Measurements from ENCODE around the gene NOPCHAP1. TPM values are rescaled to one million over a fixed set of nuclear protein-coding genes. Genes with fewer than 3 reads are reported as not detected.

NOPCHAP1 gene
- total RNA-seq, 1 experiment from 2014 or later: 25.6 TPM

DNA sequence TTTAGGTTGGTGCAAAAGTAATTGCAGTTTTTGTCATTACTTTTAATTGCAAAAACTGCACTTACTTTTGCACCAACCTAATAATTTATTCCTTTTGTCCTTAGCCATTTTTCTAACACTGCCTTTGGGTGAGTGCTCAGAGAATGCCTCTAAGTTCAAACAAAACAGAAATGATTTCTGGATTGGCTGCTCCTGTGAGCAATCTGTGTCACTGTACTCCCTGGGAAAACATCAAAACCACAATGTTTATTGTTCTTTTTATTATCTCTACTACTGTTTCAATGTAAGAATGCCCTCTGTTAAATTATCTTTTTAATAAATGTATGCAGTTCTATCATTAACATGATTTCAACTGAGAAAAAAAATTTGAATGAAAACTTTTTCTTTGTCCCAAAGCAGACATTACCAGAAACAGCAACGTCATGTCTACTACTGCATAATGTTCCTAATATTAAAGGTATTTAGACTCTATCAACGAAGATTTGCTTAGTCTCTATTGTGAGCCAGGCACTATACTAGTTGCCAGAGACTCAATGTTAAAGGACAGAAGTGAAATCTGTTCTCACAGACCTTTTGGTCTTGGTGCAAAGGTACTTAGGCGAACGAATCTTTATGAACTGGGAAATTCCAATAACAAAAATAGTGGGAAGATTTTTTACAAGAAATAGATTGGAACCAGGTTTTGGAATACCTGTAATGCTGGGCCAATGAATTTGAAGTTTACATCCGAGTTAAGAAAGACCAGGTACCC is 34.2 kb upstream of the NOPCHAP1 start:
- RAD21 ChIA-PET (ENCODE audit: low non-redundant PET in 1 of 2, low total read pairs in 2 of 2, uncharacterized antibody in 2 of 2, unreplicated experiment in 2 of 2): no interaction called here
- H3K4me3 ChIP-seq (replicated peaks in 1 of 2; ENCODE audit: low read depth in 1 of 2, low read length in 2 of 2): no peak overlapping the region
- DNase-seq (ENCODE audit: low read depth, low spot score) (no peak), ATAC-seq (no peak)
- POLR2A ChIA-PET: no interaction called here
- H4K20me1 ChIP-seq (ENCODE audit: insufficient read depth): no peaks in the 10 kb centered on the region
- TF ChIP-seq CBX3 (IDR thresholded peaks at IDR 0.05; ENCODE audit: low read depth): no peak
- TF ChIP-seq TCF7L2 (IDR thresholded peaks at IDR 0.05; ENCODE audit: borderline replicate concordance, extremely low read depth, insufficient read depth, insufficient read length): no peak
- TF ChIP-seq, protein P1, sequence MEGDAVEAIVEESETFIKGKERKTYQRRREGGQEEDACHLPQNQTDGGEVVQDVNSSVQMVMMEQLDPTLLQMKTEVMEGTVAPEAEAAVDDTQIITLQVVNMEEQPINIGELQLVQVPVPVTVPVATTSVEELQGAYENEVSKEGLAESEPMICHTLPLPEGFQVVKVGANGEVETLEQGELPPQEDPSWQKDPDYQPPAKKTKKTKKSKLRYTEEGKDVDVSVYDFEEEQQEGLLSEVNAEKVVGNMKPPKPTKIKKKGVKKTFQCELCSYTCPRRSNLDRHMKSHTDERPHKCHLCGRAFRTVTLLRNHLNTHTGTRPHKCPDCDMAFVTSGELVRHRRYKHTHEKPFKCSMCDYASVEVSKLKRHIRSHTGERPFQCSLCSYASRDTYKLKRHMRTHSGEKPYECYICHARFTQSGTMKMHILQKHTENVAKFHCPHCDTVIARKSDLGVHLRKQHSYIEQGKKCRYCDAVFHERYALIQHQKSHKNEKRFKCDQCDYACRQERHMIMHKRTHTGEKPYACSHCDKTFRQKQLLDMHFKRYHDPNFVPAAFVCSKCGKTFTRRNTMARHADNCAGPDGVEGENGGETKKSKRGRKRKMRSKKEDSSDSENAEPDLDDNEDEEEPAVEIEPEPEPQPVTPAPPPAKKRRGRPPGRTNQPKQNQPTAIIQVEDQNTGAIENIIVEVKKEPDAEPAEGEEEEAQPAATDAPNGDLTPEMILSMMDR (IDR thresholded peaks at IDR 0.05 in 2 of 3, conservative IDR thresholded peaks at IDR 0.05 in 1 of 3; ENCODE audit: borderline replicate concordance in 1 of 3, insufficient read depth in 1 of 3, low read depth in 2 of 3, low read length in 2 of 3): no peak
- TF ChIP-seq ELF1 (IDR thresholded peaks at IDR 0.05; ENCODE audit: borderline replicate concordance, low read depth): no peak
- TF ChIP-seq, protein P2, sequence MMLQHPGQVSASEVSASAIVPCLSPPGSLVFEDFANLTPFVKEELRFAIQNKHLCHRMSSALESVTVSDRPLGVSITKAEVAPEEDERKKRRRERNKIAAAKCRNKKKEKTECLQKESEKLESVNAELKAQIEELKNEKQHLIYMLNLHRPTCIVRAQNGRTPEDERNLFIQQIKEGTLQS (IDR thresholded peaks at IDR 0.05): no peak
- no peak overlapping the region for H3K4me2 ChIP-seq (ENCODE audit: low read length)
- H3K9me2 ChIP-seq (ENCODE audit: insufficient read depth): no peaks in the 10 kb centered on the region
- CTCF ChIA-PET: no interaction called here
- H3K4me1 ChIP-seq (ENCODE audit: control insufficient read depth in 1 of 2, insufficient read depth in 2 of 2, low read length in 2 of 2): peaks cover 16 to 36% of the 10 kb centered on the region in 2 experiments
- intact Hi-C loops (cut with micrococcal nuclease): no loop called here
- H3K27me3 ChIP-seq (ENCODE audit: insufficient read depth, low read length): no peaks in the 10 kb centered on the region
- H3K9ac ChIP-seq (ENCODE audit: low read length): no peak overlapping the region
- no peaks in the 10 kb centered on the region for H3K36me3 ChIP-seq (ENCODE audit: control insufficient read depth in 1 of 2, insufficient read depth in 2 of 2, low read length in 2 of 2)
- H2AFZ ChIP-seq (ENCODE audit: low read depth, low read length, poor library complexity, severe bottlenecking): no peak overlapping the region
- H3K9me3 ChIP-seq (ENCODE audit: control insufficient read depth in 1 of 2, insufficient read depth in 1 of 2, low read depth in 1 of 2, low read length in 2 of 2): no peaks in the 10 kb centered on the region
- BruUV-seq (replicated peaks): no TSS peak
- H3K27ac ChIP-seq (ENCODE audit: low read depth, low read length): no peak overlapping the region
- H3K79me2 ChIP-seq (ENCODE audit: insufficient read depth, low read length): no peaks in the 10 kb centered on the region

DNA sequence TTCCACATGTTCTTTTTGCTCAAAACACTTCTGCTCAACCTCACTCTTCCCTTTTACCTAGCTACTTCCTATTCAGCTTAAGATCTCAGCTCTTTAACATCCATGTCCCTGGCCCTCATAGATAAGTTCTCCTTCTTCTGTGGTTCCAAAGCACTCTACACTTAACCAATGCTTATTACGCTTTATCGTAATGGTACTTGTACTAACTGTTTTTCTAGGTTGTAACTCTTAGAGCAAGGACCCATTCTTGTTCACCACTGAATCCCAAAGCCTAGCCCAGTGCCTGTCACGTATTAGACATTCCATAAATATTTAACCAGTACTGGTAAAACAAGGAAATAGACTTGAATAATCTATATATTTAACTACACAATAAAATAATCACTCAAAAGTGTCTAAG is 33.3 kb upstream of the NOPCHAP1 start:
- DNase-seq (ENCODE audit: low read depth, low spot score): no peak
- BruUV-seq (replicated peaks): no TSS peak
- Histone ChIP-seq H4K20me1 (ENCODE audit: insufficient read depth) (no peaks in the 10 kb centered on the region), H3K36me3 (ENCODE audit: control insufficient read depth in 1 of 2, insufficient read depth in 2 of 2, low read length in 2 of 2) (no peaks in the 10 kb centered on the region), H3K9ac (ENCODE audit: low read length) (no peak overlapping the region), H3K4me3 (replicated peaks in 1 of 2; ENCODE audit: low read depth in 1 of 2, low read length in 2 of 2) (no peak overlapping the region), H3K4me2 (ENCODE audit: low read length) (peak overlapping the region; percentile 69), H3K79me2 (ENCODE audit: insufficient read depth, low read length) (no peaks in the 10 kb centered on the region), H3K4me1 (ENCODE audit: control insufficient read depth in 1 of 2, insufficient read depth in 2 of 2, low read length in 2 of 2) (peaks cover 20 to 42% of the 10 kb centered on the region in 2 experiments), H3K27me3 (ENCODE audit: insufficient read depth, low read length) (no peaks in the 10 kb centered on the region), H2AFZ (ENCODE audit: low read depth, low read length, poor library complexity, severe bottlenecking) (no peak overlapping the region), H3K9me3 (ENCODE audit: control insufficient read depth in 1 of 2, insufficient read depth in 1 of 2, low read depth in 1 of 2, low read length in 2 of 2) (no peaks in the 10 kb centered on the region), H3K9me2 (ENCODE audit: insufficient read depth) (no peaks in the 10 kb centered on the region), H3K27ac (ENCODE audit: low read depth, low read length) (no peak overlapping the region)
- POLR2A ChIA-PET: no interaction called here
- CTCF ChIA-PET: no interaction called here
- RAD21 ChIA-PET (ENCODE audit: low non-redundant PET in 1 of 2, low total read pairs in 2 of 2, uncharacterized antibody in 2 of 2, unreplicated experiment in 2 of 2): no interaction called here
- ATAC-seq: no peak
- intact Hi-C loops (cut with micrococcal nuclease): no loop called here
- TF ChIP-seq, protein P2 (IDR thresholded peaks at IDR 0.05): no peak
- no peak for TF ChIP-seq EZH2 (IDR thresholded peaks at IDR 0.05)
- TF ChIP-seq EZH2phosphoT487 (IDR thresholded peaks at IDR 0.05; ENCODE audit: borderline replicate concordance): no peak
- no peak for TF ChIP-seq SP1 (IDR thresholded peaks at IDR 0.05; ENCODE audit: low read depth)
- no peak for TF ChIP-seq ZNF274 (IDR thresholded peaks at IDR 0.05; ENCODE audit: low read depth, low read length)
- TF ChIP-seq CEBPB (IDR thresholded peaks at IDR 0.05; ENCODE audit: low read depth): no peak
- TF ChIP-seq, protein P3, sequence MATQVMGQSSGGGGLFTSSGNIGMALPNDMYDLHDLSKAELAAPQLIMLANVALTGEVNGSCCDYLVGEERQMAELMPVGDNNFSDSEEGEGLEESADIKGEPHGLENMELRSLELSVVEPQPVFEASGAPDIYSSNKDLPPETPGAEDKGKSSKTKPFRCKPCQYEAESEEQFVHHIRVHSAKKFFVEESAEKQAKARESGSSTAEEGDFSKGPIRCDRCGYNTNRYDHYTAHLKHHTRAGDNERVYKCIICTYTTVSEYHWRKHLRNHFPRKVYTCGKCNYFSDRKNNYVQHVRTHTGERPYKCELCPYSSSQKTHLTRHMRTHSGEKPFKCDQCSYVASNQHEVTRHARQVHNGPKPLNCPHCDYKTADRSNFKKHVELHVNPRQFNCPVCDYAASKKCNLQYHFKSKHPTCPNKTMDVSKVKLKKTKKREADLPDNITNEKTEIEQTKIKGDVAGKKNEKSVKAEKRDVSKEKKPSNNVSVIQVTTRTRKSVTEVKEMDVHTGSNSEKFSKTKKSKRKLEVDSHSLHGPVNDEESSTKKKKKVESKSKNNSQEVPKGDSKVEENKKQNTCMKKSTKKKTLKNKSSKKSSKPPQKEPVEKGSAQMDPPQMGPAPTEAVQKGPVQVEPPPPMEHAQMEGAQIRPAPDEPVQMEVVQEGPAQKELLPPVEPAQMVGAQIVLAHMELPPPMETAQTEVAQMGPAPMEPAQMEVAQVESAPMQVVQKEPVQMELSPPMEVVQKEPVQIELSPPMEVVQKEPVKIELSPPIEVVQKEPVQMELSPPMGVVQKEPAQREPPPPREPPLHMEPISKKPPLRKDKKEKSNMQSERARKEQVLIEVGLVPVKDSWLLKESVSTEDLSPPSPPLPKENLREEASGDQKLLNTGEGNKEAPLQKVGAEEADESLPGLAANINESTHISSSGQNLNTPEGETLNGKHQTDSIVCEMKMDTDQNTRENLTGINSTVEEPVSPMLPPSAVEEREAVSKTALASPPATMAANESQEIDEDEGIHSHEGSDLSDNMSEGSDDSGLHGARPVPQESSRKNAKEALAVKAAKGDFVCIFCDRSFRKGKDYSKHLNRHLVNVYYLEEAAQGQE (IDR thresholded peaks at IDR 0.05; ENCODE audit: low read depth): no peak
- no peak for TF ChIP-seq ELF1 (IDR thresholded peaks at IDR 0.05; ENCODE audit: borderline replicate concordance, low read depth)
- no peak for TF ChIP-seq SIN3A (IDR thresholded peaks at IDR 0.05; ENCODE audit: low read depth)
